Stimulated activated CD8-positive, alpha-beta memory T cell treated with anti-CD3 and anti-CD28 coated beads, Interleukin-4, amount 100 ng/mL, for 48 hours (primary cell): ENCODE data around the gene IPO9.

ENCODE experiments used
- DNase-seq: peaks from one replicate; pipeline ENCODE4 v3.0.0-alpha.2; 2020

The IPO9 gene

GRCh38 chr1:201828820-201829774, at the start of gene IPO9:
TSS of gene IPO9 (plus strand) at chr1:201829157. CDS start at chr1:201829210, 53 bp downstream.
- peak; percentile 99 for DNase-seq

GRCh38 chr1:201779351-201779880, 49.5 kb upstream of the IPO9 start:
- no peak for DNase-seq

GRCh38 chr1:201780952-201781351, 48.0 kb upstream of the IPO9 start:
- no peak for DNase-seq

GRCh38 chr1:201781437-201781836, 47.5 kb upstream of the IPO9 start:
- no peak for DNase-seq

- no peak for DNase-seq
Observed at GRCh38 chr1:201782353-201782752, 46.6 kb upstream of the IPO9 start.

- no peak for DNase-seq
Observed at GRCh38 chr1:201783058-201783457, 45.9 kb upstream of the IPO9 start.

- DNase-seq = no peak
Observed at GRCh38 chr1:201783572-201783971, 45.4 kb upstream of the IPO9 start.

GRCh38 chr1:201785291-201785690, 43.7 kb upstream of the IPO9 start:
- no peak for DNase-seq

GRCh38 chr1:201786824-201787223, 42.1 kb upstream of the IPO9 start:
- no peak for DNase-seq

- no peak for DNase-seq
Observed at GRCh38 chr1:201788296-201788695, 40.7 kb upstream of the IPO9 start.

- DNase-seq = no peak
Observed at GRCh38 chr1:201789245-201789644, 39.7 kb upstream of the IPO9 start.

GRCh38 chr1:201790261-201790660, 38.7 kb upstream of the IPO9 start:
- DNase-seq = no peak

GRCh38 chr1:201791051-201791778, 37.7 kb upstream of the IPO9 start:
- DNase-seq = no peak

- no peak for DNase-seq
Observed at GRCh38 chr1:201791779-201792173, 37.2 kb upstream of the IPO9 start.

- DNase-seq = peak; percentile 62
Observed at GRCh38 chr1:201792534-201793305, 36.2 kb upstream of the IPO9 start.

GRCh38 chr1:201793306-201793925, 35.5 kb upstream of the IPO9 start:
- DNase-seq = no peak

GRCh38 chr1:201795066-201795465, 33.9 kb upstream of the IPO9 start:
- DNase-seq = no peak

- no peak for DNase-seq
Observed at GRCh38 chr1:201800246-201800645, 28.7 kb upstream of the IPO9 start.

- no peak for DNase-seq
Observed at GRCh38 chr1:201806801-201807200, 22.2 kb upstream of the IPO9 start.

GRCh38 chr1:201807958-201808632, 20.9 kb upstream of the IPO9 start:
- no peak for DNase-seq

- no peak for DNase-seq
Observed at GRCh38 chr1:201808633-201808990, 20.3 kb upstream of the IPO9 start.

- DNase-seq = no peak
Observed at GRCh38 chr1:201809876-201810275, 19.1 kb upstream of the IPO9 start.
